HG03378 (cell line): Measurements from ENCODE around the gene IFNB1.

Source experiments
- ATAC-seq: cut with Tn5 transposase; IDR thresholded peaks from one replicate; pipeline ENCODE4 v1.9.1; 2021; ENCODE audit warnings: mild to moderate bottlenecking, moderate library complexity; ENCODE audit not compliant: unreplicated experiment

IFNB1 gene

DNA sequence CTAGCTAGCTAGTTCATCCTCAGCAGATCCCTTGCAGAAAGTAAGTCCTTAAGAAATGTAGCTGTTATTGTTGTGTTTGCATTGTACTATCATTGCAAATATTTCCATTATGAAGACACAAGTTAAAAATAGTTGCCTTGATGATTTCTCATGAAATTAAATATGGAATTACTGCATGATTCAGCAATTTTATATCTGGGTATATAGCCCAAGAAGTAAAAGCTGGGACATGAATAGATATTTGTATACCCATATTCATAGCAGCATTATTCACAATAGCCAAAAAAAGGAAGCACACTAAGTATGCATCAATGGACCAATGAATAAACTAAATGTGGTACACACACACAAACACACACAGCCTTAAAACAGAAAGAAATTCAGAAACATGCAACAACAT is 6.8 kb downstream of the IFNB1 start:
- no peak for ATAC-seq

DNA sequence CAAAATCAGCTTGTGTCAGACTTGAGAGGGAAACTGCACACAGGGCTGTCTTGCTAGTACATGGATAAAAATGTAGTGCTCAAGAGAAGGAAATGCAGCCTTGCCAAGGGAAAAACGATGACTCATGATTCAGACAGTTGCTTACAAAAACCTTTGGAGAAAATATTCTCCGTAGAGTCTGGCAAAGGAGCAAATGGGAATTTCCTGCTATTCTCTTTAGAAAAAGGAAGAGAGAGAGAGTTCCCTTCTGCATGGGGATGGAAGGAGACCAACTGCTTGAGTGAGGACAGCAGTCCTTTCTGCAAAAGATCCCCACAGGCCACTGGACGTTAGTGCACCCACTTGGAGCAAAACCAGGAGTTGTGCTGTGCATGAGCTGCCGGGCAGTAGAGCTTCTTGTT is 7.6 kb downstream of the IFNB1 start:
- ATAC-seq = no peak

DNA sequence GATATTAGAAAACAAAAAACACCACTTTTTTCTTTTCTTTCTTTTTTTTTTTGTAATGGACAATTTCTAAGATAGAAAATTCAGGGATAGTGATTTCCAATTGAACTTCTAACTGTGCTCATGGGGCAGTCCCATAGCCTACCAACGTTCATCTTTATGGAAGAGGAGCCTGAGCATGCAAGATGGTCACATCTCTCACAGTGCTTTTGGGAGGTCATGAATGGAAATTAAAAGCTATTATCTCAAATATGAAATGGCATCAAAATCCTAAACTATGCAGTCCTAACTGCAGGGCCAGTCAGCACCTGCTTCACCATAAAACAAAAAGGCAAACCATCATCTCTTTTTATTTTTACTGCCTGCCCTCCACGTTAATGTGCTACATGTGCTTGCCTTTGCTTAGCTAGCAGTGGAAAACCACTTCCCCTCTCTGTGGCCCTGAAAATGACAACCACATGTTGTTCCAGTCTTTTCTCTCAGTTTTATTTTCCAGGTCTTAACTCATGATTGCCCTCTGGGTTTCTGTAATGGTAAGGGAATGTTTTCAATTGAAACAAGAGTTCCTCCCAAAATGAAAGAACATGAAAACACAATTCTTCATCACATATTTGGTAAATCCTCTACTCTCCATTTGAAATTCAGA is 16.7 kb downstream of the IFNB1 start:
- peak; percentile 59 for ATAC-seq

- no peak for ATAC-seq
These were observed 20.8 kb downstream of the IFNB1 start for GRCh38 chr9:21056931-21057330.

GRCh38 chr9:21053851-21054250 is 23.9 kb downstream of the IFNB1 start:
- no peak for ATAC-seq

- no peak for ATAC-seq
These were observed 30.5 kb downstream of the IFNB1 start for GRCh38 chr9:21047281-21047691.

GRCh38 chr9:21043841-21044240 is 33.9 kb downstream of the IFNB1 start:
- ATAC-seq = no peak

DNA sequence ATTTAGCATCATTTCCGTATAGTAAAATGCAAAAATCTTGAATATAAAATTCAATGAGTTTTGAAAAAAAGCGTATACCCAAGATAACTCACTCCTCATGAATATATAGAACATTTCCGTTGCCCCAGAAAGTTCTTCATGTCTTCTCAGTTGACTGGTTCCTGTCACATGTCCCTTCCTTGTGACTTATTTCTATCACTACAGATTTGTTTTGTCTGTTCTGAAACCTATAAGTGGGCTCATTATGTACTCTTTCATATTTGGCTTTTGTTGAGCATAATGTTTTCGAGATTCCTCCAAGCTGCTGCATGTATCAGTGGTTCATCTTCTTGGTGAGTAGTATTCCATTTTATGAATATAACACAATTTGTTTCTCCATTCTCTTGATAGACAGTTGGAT is 35.3 kb downstream of the IFNB1 start:
- ATAC-seq = no peak

- no peak for ATAC-seq
These were observed 38.4 kb downstream of the IFNB1 start for GRCh38 chr9:21039302-21039701.

DNA sequence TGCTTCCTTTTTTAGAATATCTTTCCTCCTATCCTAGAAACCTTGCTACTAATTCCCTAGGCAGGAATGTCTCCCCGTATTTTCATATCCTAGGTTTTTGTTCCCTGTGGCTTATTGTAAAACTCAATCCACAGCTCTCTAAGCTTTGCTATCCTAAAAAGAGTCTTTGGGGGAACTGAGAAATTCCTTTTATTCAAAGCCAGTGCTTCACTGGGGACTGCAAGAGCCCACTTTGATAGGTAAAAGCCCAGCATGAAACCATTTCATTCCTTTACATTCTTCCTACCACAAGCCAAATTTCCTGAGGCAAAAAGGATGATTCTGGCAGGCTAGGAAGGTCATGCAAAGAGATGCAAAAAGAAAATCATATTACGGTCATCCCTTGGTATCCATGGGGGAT is 40.5 kb downstream of the IFNB1 start:
- no peak for ATAC-seq

GRCh38 chr9:21031808-21032183 is 45.9 kb downstream of the IFNB1 start:
- ATAC-seq = no peak

DNA sequence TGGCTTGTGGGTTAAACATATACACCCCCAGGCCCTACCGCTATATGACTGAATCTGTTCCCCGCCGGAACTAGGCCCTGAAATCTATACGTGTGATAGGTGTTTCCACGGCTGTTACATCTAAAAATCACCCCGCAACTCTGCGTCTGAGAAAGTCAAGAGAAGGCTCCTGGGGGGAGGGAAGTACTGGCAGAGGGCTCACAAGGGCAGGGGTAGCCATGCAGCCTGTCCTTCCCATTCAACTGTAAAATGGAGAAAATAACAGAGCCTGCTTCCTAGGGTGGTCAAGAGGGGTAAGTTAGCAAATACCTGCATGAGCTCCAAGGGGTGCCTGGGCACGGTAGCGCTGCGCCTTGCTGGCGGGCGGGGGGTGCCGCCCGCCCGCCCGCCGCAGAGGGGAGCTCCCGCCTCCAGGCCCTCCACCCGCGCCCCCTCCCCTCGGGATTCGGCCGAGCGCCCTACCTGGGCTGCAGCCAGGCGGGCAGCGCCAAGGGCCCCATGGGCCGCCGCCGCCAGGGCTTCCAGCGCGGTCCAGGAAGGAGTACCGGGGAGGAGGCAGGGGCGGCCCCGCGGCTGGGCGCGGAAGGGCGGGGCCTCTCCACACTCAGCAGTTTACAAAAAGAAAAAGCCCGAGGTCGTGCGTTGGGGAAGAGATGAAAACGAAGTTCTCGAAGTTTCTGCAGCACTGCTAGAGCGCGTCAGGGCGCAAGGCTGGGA is 46.5 kb downstream of the IFNB1 start, which contains the start of gene HACD4:
Gene HACD4 (minus strand): TSS at position 550 of the 717 bp plus-strand sequence. CDS start 50 bp downstream, at position 500.
- peak; percentile 41 for ATAC-seq

GRCh38 chr9:21030389-21031035 is 47.2 kb downstream of the IFNB1 start:
- peak; percentile 90 for ATAC-seq

DNA sequence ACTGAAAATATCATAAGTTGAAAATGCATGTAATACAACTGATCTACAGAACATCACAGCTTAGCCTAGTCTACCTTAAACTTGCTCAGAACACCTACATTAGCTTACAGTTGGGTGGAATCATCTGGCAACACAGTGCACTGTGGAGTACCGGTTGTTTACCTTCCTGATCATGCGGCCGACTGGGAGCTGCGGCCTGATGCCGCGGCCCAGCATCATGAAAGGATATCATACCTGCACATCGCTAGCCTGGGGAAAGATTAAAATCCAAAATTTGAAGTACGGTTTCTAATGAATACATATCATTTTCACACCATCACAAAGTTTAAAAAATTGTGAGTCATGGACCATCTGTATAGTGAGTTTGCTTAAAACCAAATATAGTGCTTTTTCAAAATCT is 48.1 kb downstream of the IFNB1 start:
- ATAC-seq = no peak

- ATAC-seq = no peak
These were observed 49.3 kb downstream of the IFNB1 start for GRCh38 chr9:21028466-21028865.

GRCh38 chr9:21027295-21027694 is 50.4 kb downstream of the IFNB1 start:
- no peak for ATAC-seq
